OCI-LY7 (cell line): ENCODE data around the gene C5orf34. TPM values are rescaled to one million over a fixed set of nuclear protein-coding genes. Genes with fewer than 3 reads are reported as not detected.

ENCODE experiments used
- BruUV-seq: library from RNA; stranded (reverse); fragments of 400-500 nt; replicated peaks from 2 replicates; lab custom pipeline; 2021; lab: Mats Ljungman, UMichigan
- CTCF ChIA-PET: fragments of 300-600 bp; sonication (Branson Sonifier 250); formaldehyde crosslinking; loops from one replicate; lab custom pipeline; 2022; ENCODE audit warnings: antibody characterized with exemption; ENCODE audit not compliant: unreplicated experiment; lab: Charles Lee
- POLR2A ChIA-PET: fragments of 300-600 bp; sonication (Branson Sonifier 250); formaldehyde crosslinking; loops from one replicate; lab custom pipeline; 2022; ENCODE audit warnings: antibody characterized with exemption; lab: Charles Lee
- DNase-seq: peaks from one replicate; pipeline ENCODE4 v3.0.0-alpha.2; 2015; ENCODE audit warnings: low spot score
- H2AFZ ChIP-seq: fragments of 200-600 bp; sonication (generic), shearing (Covaris generic); 2 replicates; pipeline ENCODE4 v1.6.1; 2014; ENCODE audit warnings: mild to moderate bottlenecking, antibody characterized with exemption, low read length, moderate library complexity
- H3K27ac ChIP-seq: fragments of 200-600 bp; sonication (generic); 2 replicates; pipeline ENCODE4 v1.5.1; 2014; ENCODE audit warnings: mixed run types, low read depth, mild to moderate bottlenecking, moderate library complexity, low read length, inconsistent platforms; ENCODE audit not compliant: poor library complexity, severe bottlenecking
- H3K36me3 ChIP-seq: fragments of 200-600 bp; sonication (generic); 2 replicates; pipeline ENCODE4 v1.6.1; 2014; ENCODE audit warnings: mild to moderate bottlenecking, antibody characterized with exemption, low read length, moderate library complexity, mixed read lengths; ENCODE audit not compliant: insufficient read depth
- H3K4me1 ChIP-seq: fragments of 200-600 bp; sonication (generic); 2 replicates; pipeline ENCODE4 v1.5.1; 2014; ENCODE audit warnings: mild to moderate bottlenecking, low read length; ENCODE audit not compliant: insufficient read depth, poor library complexity, severe bottlenecking
- H3K4me2 ChIP-seq: fragments of 200-600 bp; sonication (generic); 2 replicates; pipeline ENCODE4 v1.6.1; 2014; ENCODE audit warnings: mild to moderate bottlenecking, low read length
- H3K4me3 ChIP-seq: fragments of 200-600 bp; sonication (generic); 2 replicates; pipeline ENCODE4 v1.5.1; 2014; ENCODE audit warnings: mild to moderate bottlenecking, low read depth, low read length; ENCODE audit not compliant: poor library complexity, severe bottlenecking
- H3K79me2 ChIP-seq: fragments of 200-600 bp; sonication (generic); 2 replicates; pipeline ENCODE4 v1.6.1; 2016; ENCODE audit warnings: low read depth, mild to moderate bottlenecking, low read length, moderate library complexity, mixed read lengths; ENCODE audit not compliant: insufficient read depth
- H3K9me2 ChIP-seq: fragments of 200-600 bp; sonication (generic); 2 replicates; pipeline ENCODE4 v1.6.1; 2016; ENCODE audit warnings: mild to moderate bottlenecking, low read length, mixed read lengths; ENCODE audit not compliant: insufficient read depth
- H3K9me3 ChIP-seq: fragments of 200-600 bp; sonication (generic); 2 replicates; pipeline ENCODE4 v1.6.1; 2014; ENCODE audit warnings: mild to moderate bottlenecking, mixed run types, low read length, mixed read lengths
- H4K20me1 ChIP-seq: fragments of 200-600 bp; sonication (generic); 2 replicates; pipeline ENCODE4 v1.6.1; 2014; ENCODE audit warnings: mild to moderate bottlenecking, antibody characterized with exemption, low read length, moderate library complexity, mixed read lengths; ENCODE audit not compliant: insufficient read depth
- CTCF ChIP-seq: fragments of 200-600 bp; sonication (generic); conservative IDR thresholded peaks from 2 replicates; pipeline ENCODE4 v1.5.1; 2014; ENCODE audit warnings: mild to moderate bottlenecking, antibody characterized with exemption, low read length, moderate library complexity, mixed read lengths
- EZH2phosphoT487 ChIP-seq: fragments of 200-600 bp; sonication (generic); IDR thresholded peaks from 2 replicates; pipeline ENCODE4 v1.6.1; 2018; ENCODE audit warnings: low read depth, borderline replicate concordance, mild to moderate bottlenecking, mixed run types, antibody characterized with exemption, low read length, moderate library complexity, mixed read lengths
- intact Hi-C: fragments of 100-400 bp; cut with micrococcal nuclease; formaldehyde crosslinking; loops from one replicate; pipeline ENCODE4 v1.10.0; 2022; ENCODE audit not compliant: unreplicated experiment
- total RNA-seq, 2 experiments: library from RNA; depleted of rRNA in 1 of 2; stranded (reverse); fragments of >200 nt in 1 of 2; shearing (Covaris generic) in 1 of 2; gene quantifications; 2 replicates each; pipeline ENCODE4 v1.2.3, GENCODE V29; 2014 to 2022

C5orf34 gene
- total RNA-seq, 2 experiments from 2014 or later = 30.9 to 33.9 TPM

GRCh38 chr5:43540746-43541145 lies 25.8 kb upstream of the C5orf34 start:
- H3K79me2 ChIP-seq = no peaks in the 10 kb centered on the region; the same call in 1 of the 2 replicates
- no peaks in the 10 kb centered on the region for H4K20me1 ChIP-seq
- H3K9me3 ChIP-seq = no peaks in the 10 kb centered on the region
- H3K36me3 ChIP-seq = peaks cover 94% of the 10 kb centered on the region
- H3K9me2 ChIP-seq = no peaks in the 10 kb centered on the region
- POLR2A ChIA-PET = interaction anchor here (0.7 to 6.6 kb wide), 5 partner anchors 14 to 518 kb away, joined by 3 to 57 read pairs (median 4); no protein-coding TSS in a partner anchor
- intact Hi-C loops = no loop called here
- no peak overlapping the region for H3K27ac ChIP-seq
- DNase-seq = no peak
- H3K4me3 ChIP-seq = no peak overlapping the region
- H3K4me2 ChIP-seq = no peak overlapping the region
- CTCF ChIA-PET = no interaction called here
- BruUV-seq = no TSS peak
- no peaks in the 10 kb centered on the region for H3K4me1 ChIP-seq
- no peak overlapping the region for H2AFZ ChIP-seq
- TF ChIP-seq CTCF (no peak), EZH2phosphoT487 (no peak)

GRCh38 chr5:43536972-43537371 lies 22.0 kb upstream of the C5orf34 start:
- Histone ChIP-seq H2AFZ (no peak overlapping the region), H3K9me3 (no peaks in the 10 kb centered on the region), H4K20me1 (peaks cover 3% of the 10 kb centered on the region; the same call in 1 of the 2 replicates), H3K4me3 (no peak overlapping the region), H3K4me1 (no peaks in the 10 kb centered on the region), H3K79me2 (no peaks in the 10 kb centered on the region; the same call in 1 of the 2 replicates), H3K27ac (no peak overlapping the region), H3K4me2 (no peak overlapping the region), H3K36me3 (peaks cover 97% of the 10 kb centered on the region), H3K9me2 (no peaks in the 10 kb centered on the region)
- no peak for TF ChIP-seq CTCF
- TF ChIP-seq EZH2phosphoT487 = no peak
- CTCF ChIA-PET = no interaction called here
- DNase-seq = no peak
- POLR2A ChIA-PET = no interaction called here
- intact Hi-C loops = no loop called here
- no TSS peak for BruUV-seq

- Histone ChIP-seq H3K27ac (no peak overlapping the region), H3K9me2 (no peaks in the 10 kb centered on the region), H3K4me1 (peaks cover 6% of the 10 kb centered on the region), H4K20me1 (peaks cover 3% of the 10 kb centered on the region; the same call in 1 of the 2 replicates), H3K9me3 (no peaks in the 10 kb centered on the region), H2AFZ (no peak overlapping the region), H3K4me3 (no peak overlapping the region), H3K79me2 (no peaks in the 10 kb centered on the region; the same call in 1 of the 2 replicates), H3K4me2 (no peak overlapping the region), H3K36me3 (peaks cover 96% of the 10 kb centered on the region)
- no TSS peak for BruUV-seq
- TF ChIP-seq EZH2phosphoT487 (no peak), CTCF (no peak)
- DNase-seq = no peak
- intact Hi-C loops = no loop called here
- POLR2A ChIA-PET = interaction anchor here (1.1 kb wide), 1 partner anchor 8 kb away, joined by 3 read pairs; no protein-coding TSS in a partner anchor
- CTCF ChIA-PET = interaction anchor here (0.6 kb wide), 1 partner anchor 8 kb away, joined by 3 read pairs; no protein-coding TSS in a partner anchor
Observed at GRCh38 chr5:43533646-43534045, 18.7 kb upstream of the C5orf34 start.
